Measurements from ENCODE around the gene ASPM.

Gene ASPM

DNA sequence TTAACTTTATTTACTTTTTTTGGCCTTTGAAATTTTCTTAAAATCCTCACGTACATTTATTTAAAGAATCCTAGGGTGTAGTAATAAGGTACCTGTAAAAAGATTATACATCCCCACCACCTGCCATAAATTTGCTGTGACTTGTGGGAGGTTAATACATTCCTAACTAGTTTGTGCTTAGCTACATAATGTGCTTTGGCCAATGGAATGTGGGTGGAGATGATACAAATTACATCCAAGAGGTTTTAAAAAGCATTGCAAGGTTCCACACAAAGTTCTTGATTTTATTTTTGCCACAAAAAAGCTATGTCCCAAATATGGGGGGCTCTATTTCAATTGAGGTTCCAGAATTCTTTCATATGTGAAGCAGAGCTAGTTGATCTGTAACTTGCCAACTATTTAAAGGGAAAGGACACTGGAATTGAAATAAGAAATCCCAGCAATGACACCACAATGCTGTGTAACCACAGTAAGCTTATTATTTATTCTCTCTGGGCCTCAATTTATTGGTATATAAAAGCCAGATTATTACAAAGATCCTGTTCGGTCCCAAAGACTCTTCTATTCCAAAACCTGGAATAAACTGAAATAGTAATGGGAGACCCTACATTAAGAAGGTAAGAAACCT is 15.7 kb downstream of the ASPM start:
- TF ChIP-seq, protein P1, sequence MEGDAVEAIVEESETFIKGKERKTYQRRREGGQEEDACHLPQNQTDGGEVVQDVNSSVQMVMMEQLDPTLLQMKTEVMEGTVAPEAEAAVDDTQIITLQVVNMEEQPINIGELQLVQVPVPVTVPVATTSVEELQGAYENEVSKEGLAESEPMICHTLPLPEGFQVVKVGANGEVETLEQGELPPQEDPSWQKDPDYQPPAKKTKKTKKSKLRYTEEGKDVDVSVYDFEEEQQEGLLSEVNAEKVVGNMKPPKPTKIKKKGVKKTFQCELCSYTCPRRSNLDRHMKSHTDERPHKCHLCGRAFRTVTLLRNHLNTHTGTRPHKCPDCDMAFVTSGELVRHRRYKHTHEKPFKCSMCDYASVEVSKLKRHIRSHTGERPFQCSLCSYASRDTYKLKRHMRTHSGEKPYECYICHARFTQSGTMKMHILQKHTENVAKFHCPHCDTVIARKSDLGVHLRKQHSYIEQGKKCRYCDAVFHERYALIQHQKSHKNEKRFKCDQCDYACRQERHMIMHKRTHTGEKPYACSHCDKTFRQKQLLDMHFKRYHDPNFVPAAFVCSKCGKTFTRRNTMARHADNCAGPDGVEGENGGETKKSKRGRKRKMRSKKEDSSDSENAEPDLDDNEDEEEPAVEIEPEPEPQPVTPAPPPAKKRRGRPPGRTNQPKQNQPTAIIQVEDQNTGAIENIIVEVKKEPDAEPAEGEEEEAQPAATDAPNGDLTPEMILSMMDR (IDR thresholded peaks at IDR 0.05; ENCODE audit: low read depth, low read length, missing control alignments) = no peak
- no peak overlapping the region for H3K4me3 ChIP-seq (ENCODE audit: low read depth, low read length)
- DNase-seq (ENCODE audit: low read depth) = no peak

DNA sequence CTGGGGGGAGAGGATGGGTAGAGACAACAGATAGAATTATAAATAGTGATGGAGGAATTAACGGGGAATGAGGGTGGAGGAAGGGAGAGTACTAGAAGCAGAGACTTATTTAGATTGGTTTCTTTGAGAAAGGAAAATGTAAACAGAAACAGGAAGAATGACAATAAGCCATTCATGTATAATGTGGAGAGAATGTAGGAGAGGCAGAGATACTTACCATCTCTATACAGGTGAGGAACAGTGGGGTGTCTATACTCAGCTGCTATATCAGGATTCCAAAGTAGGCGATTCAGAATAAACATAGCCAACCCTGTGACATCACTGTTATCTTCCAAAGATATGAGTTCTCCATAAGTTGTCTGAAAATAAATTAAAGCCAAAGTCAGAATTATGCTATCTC is 16.8 kb downstream of the ASPM start:
- H3K4me3 ChIP-seq (ENCODE audit: low read depth, low read length) = no peak overlapping the region
- DNase-seq (ENCODE audit: low read depth) = no peak
- TF ChIP-seq, protein P1 (IDR thresholded peaks at IDR 0.05; ENCODE audit: low read depth, low read length, missing control alignments) = no peak

DNA sequence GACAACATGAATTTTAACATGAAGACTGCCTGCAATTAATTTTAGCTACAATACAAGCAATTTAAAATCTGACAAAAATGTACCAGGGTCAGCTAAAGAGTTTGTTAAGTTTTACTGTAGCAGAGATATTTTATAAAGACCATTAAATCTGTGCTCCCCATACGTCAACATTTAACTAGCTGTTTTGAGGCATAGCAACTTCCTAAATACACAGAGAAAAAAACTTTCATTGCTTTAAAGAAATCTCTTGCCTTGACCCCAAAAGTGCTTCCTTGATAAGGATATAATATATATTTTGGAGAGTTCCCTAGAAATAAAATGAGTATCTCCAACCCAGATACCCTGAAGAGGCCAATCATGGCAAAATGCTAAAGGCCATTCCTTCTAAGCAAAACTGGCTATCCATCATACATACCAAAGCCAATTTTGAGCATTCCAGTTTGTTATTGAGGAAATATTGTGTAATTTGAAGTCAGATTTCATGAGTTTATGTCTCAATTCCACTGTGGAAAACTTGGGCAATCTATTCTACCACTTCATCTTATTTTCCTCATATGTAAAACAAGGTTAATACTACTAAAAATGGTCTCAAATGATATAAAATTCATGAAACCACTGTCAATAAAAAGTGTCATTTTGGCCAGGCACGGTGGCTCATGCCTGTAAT is 19.1 kb downstream of the ASPM start:
- TF ChIP-seq, protein P1 (IDR thresholded peaks at IDR 0.05; ENCODE audit: low read depth, low read length, missing control alignments) = no peak

DNA sequence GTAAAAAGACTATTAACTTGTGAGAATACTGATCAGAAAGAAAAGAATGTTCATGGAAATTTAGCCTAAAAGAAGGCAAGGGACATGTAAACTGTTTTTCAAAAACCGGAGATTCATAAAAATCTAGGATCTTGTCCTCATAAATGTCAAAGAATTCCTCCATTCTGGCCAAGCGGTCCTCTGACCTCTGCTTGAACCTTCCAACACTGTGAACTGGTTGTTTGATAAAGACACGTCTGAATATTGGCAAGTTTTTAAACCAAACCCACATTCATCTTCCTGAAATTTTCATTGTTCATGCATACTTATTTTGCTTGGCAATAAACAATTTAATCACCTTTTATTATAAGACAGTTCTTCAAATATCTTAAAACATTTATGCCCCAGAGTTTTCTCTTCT is 19.8 kb downstream of the ASPM start:
- no peak for DNase-seq (ENCODE audit: low read depth)
- TF ChIP-seq, protein P1 (IDR thresholded peaks at IDR 0.05; ENCODE audit: low read depth, low read length, missing control alignments) = no peak
- no peak overlapping the region for H3K4me3 ChIP-seq (ENCODE audit: low read depth, low read length)

More for the DNA sequence above, 19.1 kb downstream of the ASPM start:
- no peak overlapping the region for H3K4me3 ChIP-seq (ENCODE audit: low read depth, low read length)
- DNase-seq (ENCODE audit: low read depth) = no peak

DNA sequence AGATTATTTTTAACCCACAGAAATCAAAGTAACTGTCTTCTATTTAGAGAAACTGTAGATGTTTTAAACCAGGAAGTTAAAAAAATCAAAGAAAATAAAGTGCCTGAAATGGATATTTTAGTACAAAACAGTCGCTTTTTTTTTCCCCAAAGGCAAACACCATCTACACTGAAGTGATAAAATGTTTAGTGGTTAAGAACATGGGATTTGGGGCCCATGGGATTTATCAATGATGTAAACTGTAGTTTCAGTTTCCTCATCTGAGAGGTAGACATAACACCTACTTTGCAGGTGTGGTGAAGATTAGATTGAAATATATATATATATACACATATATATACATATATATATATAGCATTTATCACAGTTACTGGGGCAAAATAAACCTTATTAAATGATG is 22.1 kb downstream of the ASPM start:
- TF ChIP-seq, protein P1 (IDR thresholded peaks at IDR 0.05; ENCODE audit: low read depth, low read length, missing control alignments) = no peak
- DNase-seq (ENCODE audit: low read depth) = no peak
- no peak overlapping the region for H3K4me3 ChIP-seq (ENCODE audit: low read depth, low read length)

DNA sequence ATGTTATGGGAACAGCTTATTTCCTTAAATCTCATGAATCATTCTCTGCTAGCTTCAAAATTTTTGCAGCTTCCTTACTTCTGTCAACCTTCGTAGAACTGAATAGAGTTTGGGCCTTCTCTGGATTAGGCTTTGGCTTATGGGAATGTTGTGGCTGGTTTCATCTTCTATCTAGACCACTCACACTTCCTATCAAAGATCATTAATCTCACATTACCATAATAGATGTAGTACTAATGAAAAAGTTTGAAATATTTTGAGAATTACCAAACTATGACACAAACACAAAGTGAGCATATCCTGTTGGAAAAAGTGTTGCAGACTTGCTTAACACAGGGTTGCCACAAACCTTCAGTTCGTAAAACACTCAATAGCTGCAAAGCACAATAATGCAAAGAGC is 30.3 kb downstream of the ASPM start:
- DNase-seq (ENCODE audit: low read depth) = no peak
- H3K4me3 ChIP-seq (ENCODE audit: low read depth, low read length) = no peak overlapping the region
- TF ChIP-seq, protein P1 (IDR thresholded peaks at IDR 0.05; ENCODE audit: low read depth, low read length, missing control alignments) = no peak

DNA sequence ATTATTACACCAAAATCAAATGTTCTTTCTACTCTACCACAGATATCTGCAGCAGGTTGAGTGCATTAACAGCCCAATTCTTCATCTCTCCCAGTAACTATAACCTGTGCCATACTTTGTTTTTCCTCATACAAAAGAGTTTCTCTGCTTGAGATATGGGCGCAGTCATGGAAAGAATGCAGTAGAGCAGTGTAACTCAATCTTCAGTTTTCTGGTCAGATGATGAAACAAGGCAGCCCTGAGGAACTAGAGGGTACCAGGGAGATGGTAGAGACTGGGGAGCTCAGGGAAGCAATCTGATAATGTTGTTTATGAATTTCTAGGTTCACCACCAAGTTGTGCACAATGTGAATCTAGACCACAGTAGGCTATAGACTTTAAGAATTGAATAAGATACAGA is 39.6 kb downstream of the ASPM start:
- no peak for DNase-seq (ENCODE audit: low read depth)
- H3K4me3 ChIP-seq (ENCODE audit: low read depth, low read length) = no peak overlapping the region
- TF ChIP-seq, protein P1 (IDR thresholded peaks at IDR 0.05; ENCODE audit: low read depth, low read length, missing control alignments) = no peak

Measured in GM12864 (cell line).